GM10266 (cell line): ENCODE results near the gene PITPNB.

Source experiments
- DNase-seq: peaks from one replicate; pipeline ENCODE4 v3.0.0; 2012; ENCODE audit errors: extremely low spot score
- TF ChIP-seq, protein P1 (sequence below): IDR thresholded peaks from 2 replicates; pipeline ENCODE4 v1.5.1; 2012; ENCODE audit warnings: mild to moderate bottlenecking, low read depth; ENCODE audit not compliant: control insufficient read depth, insufficient read depth; ENCODE audit errors: missing control alignments

The PITPNB gene

DNA sequence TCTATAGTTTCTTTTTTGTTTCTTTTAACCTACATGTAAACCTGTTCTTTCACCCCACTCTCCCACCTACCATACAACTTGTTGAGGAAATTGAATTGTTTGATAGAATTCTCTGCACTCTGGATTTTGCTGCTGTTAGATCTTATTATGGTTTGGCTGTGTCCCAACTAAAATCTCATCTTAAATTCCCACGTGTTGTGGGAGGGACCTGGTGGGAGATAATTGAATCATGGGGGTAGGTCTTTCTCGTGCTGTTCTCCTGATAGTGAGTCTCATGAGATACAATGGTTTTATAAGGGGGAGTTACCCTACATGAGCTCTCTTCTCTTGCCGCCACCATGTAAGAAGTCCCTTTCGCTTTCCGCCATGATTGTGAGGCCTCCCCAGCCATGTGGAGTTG is 15.0 kb upstream of the PITPNB start:
- TF ChIP-seq, protein P1, sequence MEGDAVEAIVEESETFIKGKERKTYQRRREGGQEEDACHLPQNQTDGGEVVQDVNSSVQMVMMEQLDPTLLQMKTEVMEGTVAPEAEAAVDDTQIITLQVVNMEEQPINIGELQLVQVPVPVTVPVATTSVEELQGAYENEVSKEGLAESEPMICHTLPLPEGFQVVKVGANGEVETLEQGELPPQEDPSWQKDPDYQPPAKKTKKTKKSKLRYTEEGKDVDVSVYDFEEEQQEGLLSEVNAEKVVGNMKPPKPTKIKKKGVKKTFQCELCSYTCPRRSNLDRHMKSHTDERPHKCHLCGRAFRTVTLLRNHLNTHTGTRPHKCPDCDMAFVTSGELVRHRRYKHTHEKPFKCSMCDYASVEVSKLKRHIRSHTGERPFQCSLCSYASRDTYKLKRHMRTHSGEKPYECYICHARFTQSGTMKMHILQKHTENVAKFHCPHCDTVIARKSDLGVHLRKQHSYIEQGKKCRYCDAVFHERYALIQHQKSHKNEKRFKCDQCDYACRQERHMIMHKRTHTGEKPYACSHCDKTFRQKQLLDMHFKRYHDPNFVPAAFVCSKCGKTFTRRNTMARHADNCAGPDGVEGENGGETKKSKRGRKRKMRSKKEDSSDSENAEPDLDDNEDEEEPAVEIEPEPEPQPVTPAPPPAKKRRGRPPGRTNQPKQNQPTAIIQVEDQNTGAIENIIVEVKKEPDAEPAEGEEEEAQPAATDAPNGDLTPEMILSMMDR = no peak
- no peak for DNase-seq

DNA sequence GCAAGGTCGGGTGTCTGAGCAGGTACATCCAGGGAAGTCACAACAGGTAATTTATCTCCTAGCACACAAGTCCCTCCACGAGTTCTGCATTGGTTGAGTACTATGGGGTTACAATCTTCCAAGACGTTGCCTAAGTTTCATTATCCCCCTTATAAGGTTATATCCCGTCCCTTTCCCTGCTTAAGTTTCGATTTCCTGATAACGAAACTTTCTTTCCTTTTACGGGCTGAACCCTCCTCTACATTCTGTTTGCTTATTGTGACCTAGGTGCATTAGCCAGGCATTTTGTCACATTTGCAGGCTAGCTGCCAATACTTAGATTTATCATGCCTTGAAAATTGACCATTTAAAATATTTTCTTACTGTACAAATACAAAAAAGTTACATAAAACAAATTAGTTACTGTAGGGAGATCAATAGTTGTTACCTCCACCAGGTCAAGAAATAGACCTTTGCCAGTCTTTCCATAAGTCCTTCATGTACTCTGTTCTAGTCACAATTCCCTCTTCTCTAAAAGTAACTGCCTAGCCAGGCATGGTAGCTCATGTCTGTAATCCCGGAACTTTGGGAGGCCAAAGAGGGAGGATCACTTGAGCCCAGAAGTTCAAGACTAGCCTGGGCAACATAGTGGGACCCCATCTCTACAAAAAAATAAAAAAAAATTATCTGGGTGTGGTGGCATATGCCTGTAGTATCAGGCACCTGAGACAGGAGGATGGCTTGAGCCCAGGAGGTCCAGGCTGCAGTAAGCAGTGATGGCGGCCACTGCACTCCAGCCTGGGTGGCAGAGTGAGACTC is 14.3 kb upstream of the PITPNB start:
- DNase-seq = no peak
- TF ChIP-seq, protein P1 = no peak

DNA sequence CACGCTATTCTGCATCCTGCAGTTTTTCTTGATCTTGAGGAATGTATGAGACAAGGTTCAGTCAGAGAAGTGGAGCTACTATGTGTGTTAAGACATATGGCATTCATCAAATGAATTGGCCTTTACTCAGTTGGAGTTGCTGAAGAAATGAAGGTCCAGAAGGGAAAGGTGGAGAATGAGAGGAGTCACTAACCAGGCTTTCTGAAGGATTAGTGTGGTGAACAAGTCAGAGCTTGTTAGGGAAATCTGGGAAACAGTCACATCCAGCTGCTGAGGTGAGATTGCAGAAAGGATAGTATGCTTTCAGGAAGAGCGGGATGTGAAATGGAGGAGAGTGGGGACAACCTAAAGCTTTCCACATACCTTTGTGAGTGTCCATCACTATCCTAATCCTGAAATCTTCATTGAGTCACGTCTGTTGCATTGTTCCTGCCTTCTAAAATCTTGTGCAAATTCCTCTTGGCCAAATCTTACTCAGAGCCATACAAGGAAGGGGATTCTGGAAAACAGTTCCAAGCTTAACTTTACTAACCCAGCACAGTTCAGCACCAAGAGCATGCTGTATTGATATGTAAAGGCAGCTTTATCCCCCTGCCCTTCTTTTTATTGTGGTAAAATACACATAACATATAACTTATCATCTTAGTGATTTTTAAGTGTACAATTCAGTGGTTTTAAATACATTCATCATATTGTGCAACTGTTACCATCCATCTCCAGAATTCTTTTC is 11.4 kb upstream of the PITPNB start:
- TF ChIP-seq, protein P1 = no peak
- no peak for DNase-seq

DNA sequence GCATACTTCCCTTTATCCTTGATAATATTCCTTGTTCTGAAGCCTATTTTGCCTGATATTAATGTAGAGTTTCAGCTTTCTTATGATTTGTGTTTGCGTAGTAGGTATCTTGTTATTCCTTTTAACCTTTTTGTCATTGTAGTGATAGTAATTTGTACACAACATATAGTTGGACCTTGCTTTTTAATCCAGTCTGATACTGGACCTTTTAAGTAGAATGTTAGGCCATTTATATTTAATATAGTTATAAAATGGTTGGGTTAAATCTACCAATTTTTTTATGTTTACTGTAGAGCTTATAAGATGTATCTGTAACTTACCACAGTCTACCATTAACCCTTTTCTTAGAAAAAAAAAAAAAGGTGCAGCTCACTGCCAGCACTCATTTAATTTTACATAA is 8.6 kb upstream of the PITPNB start:
- no peak for DNase-seq
- TF ChIP-seq, protein P1 = no peak

DNA sequence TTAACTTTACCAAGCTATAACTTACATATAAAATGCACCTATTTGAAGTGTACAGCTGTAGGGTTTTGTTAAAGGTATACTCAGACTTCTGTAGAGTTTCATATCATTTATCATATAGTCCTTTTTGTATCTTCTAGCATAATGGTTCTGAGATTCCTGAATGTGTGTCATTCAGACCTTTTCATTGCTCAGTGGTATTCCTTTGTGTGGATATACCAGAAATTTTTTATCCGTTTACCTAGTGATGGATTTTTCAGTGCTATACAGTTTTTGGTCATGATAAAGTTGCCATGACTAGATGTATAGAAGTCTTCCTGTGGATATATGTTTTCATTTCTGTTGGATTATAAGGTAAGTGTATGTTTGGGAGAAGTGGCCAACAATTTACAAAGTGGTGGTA is 6.3 kb upstream of the PITPNB start:
- TF ChIP-seq, protein P1 = no peak
- DNase-seq = no peak

DNA sequence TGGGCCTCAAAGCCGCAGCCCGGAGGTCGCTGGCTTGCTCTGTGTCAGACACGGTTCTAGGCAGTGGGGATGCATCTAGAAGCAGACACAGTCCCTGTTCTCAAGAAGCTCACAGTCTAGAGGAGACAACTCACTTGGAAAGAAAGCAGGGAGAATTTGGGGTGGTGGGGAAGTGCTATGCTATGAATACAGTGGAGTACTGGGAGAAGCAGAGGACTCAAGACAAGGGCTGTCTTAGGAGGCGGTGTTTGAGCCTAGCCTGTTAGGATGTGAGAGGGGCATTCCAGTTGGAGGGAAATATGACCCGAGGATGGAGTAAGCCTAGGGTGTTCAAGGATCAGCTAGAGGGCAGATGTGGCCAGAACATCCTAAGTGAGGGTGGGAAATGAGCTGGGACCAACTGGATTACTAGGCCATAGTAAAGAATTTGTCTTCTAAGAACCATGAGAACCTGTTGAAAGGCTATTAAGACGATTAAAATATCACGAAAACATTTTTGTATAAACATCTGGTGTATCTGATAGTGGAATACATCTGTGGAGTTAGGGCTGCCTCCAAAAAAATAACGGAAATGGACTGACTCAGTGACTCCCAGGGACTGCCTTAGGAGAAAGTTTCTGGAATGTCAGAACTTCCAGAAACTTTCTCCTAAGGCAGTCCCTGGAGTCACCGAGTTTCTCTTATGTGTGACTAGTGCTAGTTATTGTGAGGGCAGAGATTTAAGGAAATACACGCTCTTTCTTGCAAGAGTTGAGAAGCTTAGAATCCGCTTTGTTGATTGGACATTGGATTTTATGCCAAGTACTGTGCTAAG is 1.1 kb upstream of the PITPNB start:
- TF ChIP-seq, protein P1 = no peak
- DNase-seq = peak; percentile 34
